HG02798 (cell line): Measurements from ENCODE around the gene RGS7BP.

Experiments used
- ATAC-seq: cut with Tn5 transposase; IDR thresholded peaks from one replicate; pipeline ENCODE4 v1.9.1; 2021; ENCODE audit warnings: mild to moderate bottlenecking; ENCODE audit not compliant: unreplicated experiment, poor library complexity

RGS7BP gene

DNA sequence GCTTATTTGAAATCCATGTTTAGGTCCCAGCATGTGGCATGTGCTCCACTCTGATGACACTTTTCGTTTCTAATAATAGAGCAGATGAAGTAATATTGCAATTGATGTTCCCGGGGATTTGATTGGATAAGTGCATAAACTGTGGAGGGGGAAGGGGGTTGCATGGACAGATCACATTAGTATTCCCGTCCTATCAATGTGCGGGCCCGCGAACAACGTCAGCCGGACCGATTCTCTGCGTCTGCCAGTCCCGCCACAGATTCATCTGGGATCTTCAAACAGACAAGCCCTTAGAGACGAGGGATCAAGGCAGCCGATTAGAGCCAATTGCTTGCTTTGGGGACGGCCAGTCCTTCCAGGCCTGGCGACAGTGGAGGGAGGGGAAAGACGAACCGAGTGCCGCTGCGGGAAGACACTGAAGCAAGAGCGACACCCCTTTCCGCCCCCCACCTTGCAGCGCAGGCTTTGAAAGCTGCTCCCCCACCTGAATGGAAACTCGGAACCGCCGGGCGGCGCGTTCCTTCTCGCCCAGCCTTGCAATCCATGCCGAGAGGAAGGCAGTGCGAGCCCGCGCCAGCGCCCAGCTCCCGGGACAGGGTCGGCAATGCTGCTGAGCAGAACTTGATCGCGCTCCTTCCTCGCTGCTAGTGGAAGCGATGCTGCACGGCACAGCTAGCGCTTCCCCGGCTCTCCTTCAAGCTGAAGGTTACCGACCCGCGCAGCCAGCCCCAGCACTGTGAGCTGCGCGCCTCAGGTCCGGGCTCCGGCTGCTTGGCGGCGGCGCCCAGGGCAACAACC, at the start of gene RGS7BP:
Gene RGS7BP (plus strand): TSS at position 247 of the 798 bp plus-strand sequence. CDS start 610 bp downstream, outside the sequence.
- peak; percentile 56 for ATAC-seq

DNA sequence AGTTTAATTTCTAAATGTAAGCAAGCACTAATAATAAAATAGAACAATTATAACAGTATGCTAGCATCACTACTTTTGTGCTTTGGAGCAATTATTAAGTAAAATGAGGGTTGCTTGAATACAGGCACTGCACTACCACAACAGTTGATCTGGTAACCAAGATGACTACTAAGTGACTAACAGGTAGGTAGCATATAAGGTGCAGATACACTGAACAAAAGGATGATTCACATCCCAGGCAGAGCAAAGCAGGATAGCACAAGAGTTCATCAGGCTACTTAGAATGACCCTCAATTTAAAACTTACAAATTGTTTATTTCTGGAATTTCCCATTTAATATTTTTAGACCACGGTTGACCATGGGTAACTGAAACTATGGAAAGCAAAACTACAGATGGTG, 48.0 kb upstream of the RGS7BP start:
- no peak for ATAC-seq

DNA sequence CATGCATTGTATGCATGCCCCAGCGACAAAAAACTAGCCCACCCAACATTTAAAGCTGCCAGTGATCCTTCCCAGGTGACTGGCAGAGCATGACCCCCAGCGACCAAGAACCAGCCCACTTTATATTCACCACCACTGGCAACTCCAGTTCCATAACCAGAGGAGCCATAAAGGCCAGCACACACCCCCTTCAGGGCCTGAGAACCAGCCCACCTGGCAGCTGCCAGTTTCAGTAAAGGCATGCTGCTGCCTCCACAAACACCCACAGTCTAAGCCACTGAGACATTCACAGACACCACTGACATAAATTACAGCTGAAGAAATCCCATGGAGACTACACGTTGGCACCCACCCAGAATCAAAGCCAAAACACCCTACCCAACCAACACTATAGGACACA, 46.9 kb upstream of the RGS7BP start:
- no peak for ATAC-seq

DNA sequence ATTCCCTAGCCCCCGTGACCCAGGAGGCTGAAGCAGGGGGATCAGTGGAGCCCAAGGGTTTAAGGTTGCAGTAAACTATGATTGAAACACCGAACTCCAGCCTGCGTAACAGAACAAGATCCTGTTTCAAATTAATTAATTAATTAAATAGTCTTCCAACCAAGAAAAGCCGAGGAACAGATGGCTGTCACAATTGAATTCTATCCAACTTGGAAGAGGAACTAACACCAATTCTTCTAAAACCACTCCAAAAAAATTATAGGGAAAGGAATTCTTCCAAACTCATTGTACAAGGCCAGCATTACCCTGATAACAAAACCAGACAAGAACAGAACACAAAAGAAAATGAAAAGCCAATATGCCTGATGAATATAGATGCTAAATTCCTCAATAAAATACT, 43.4 kb upstream of the RGS7BP start:
- no peak for ATAC-seq

DNA sequence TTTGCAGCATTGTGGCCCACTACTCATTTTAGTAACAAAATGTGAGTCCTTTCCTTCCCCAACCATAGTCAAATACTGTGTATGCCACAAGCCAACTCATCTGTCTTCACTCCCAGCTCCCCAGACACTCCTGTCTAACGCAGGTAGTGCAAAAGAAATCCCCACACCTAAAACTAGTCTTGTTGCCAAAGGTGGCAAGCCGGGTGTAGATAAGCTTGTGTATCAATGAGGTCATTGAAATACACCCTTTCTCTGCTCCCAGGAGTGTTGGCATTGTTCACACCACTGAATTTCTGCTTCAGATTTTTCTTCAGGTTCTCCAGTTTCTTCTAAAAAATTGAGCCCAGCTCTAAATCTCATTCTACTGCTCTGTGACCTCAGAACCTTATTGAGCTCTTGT, 19.7 kb upstream of the RGS7BP start:
- no peak for ATAC-seq

DNA sequence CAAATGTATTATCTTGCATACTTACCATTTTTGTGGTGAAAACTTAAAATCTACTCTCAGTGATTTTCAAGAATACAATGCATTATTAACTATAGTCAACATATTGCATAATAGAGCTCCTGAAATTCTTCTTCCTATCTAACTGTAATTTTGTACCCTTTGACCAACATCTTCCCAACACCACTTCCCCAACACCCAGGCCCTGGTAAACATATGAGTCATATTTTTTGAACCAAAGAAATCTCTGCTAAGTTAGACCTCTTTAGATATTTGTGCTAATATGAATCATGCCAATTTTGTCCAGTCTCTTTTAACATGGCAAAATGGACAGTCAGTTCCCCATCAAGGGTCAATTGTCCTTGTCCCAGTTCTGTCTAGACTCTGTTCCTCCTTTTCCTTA, 18.5 kb upstream of the RGS7BP start:
- no peak for ATAC-seq

DNA sequence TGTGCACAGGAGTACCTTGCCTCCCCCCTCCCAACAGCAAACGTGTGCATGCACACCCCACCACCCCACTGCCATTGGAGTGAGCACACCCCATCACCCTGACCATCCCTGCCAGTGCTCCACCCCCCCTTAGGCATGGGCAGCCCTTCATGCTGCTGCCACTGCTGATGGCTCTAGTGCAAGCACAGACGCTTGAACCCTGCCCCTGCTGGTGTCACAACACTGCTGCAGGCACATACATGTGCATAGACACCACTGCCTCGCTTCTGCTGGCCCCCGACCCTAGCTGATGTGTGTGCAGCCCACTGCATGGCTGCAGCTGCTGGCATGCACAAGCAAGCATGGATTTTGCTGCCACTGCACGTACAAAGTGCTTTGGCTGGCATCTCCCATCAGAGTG, 16.0 kb upstream of the RGS7BP start:
- ATAC-seq = no peak

DNA sequence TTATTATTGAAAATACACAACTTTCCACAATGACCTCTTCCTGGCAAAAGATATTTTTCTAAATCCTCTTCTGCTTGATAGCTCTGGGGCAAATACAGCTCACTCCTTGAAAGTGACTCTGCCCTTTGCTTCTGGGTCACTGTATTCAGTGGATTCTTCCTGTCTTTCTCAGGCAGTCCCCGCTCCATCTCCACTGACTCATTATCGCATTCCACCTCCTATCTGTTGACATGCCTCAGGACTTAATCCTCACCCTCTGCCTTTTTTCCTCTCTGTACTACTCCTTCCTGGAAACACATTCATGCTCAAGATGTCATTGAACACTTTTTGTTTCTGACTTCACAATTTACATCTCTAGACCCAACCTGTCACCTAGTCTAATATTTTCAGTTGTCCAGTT, 8.4 kb upstream of the RGS7BP start:
- ATAC-seq = no peak

DNA sequence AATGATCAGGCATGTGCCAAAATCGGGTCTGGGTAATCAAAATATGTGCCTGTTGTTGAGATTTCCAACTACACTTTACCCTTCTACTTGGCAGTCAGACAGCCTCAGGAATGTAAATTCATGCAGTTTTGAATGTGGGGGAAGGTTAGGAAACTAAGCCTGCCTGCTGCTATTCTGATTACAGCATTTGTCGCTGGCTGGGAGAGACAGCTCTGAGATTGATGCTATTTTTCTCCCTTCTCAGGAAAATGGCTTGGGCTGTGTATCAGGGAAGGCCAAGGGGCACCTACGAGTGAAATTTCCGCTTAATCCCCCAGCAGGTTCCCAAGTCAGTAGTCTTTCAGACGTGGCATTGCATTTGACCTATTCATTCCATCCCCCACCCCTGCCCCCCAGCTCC, 3.6 kb upstream of the RGS7BP start:
- ATAC-seq = no peak

DNA sequence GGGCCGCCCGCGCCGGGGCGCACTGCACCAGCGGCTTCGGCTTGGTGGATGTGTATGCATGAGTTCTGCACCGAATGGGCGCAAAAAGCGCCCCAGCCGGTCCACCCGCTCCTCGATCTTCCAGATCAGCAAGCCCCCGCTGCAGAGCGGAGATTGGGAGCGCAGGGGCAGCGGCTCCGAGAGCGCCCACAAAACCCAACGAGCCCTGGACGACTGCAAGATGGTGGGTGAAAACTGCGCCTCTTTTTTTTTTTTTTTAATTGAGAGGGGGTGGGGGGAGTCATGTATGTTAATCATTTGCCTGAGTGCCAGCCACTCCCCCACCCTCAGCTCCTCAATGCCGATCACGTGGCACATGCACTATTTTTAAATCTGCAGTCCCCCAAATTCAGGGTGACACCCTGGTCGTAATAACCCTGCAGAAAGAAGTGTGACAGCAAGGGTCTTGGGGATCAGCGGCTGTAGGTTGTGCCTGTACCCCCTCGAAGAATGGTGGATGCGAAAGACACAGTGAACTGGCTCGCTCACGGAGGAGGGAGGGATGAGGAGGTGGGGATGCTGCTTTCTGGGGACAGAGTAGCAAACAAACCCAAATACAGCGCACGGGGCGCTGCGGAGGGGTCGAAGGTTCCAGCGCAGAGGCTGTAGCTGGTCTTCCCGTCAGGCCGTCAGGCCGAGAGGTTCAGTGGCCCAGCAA, 900 bp downstream of the RGS7BP start:
- no peak for ATAC-seq

DNA sequence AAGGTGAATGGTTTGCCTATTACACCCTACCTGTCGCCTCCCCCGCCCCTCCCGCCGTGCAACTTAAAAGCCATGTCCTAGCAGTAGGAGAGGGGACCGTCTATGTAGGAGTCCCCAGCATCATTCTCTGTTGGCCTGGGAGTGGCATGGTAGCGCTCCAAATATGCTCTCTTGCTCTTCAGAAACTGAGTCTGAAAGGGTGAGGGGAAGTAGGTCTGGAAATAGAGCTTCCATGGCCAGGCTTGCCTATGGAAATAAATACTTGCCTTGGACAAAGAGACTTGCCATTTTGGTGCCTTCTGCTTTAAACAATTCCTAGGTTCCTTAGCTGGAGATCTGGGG, 1.4 kb downstream of the RGS7BP start:
- no peak for ATAC-seq

DNA sequence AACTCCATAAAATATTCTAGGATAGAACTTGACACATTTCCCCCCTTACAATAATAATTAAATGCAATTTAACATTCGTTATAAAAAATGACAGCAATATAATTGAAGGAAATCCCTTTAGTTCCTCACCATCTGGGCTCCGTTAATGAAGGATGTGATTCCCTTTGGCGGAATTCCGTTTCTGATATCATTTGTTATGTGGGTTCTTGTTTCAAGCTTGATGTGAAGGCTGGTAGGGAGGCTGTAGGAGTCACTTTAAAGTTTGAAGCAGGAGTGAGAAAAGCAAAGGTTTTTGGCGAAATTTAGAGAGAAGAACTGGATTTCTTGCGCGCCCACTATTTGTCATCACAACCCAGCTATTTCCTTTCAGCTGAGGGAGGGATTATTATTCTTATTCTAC, 4.0 kb downstream of the RGS7BP start:
- no peak for ATAC-seq

DNA sequence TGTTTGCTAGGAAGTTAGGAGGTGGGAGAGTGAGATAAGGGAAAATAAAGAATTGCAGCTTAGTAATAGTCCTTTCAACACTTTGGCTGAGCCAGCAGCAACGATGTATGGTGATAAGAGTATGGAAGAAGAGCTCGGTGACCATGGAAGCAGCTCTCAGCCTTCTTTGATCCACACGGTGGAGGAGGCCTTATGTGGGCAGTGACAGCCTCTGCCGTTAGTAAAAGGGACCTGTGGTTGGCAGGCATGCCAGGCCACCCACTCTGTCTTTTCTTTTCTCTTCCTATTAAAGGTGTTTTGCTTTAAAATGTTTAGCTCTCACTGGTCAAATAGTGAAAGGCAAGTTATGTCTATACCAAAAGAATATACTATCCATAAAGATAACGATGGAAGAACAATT, 7.7 kb downstream of the RGS7BP start:
- no peak for ATAC-seq

DNA sequence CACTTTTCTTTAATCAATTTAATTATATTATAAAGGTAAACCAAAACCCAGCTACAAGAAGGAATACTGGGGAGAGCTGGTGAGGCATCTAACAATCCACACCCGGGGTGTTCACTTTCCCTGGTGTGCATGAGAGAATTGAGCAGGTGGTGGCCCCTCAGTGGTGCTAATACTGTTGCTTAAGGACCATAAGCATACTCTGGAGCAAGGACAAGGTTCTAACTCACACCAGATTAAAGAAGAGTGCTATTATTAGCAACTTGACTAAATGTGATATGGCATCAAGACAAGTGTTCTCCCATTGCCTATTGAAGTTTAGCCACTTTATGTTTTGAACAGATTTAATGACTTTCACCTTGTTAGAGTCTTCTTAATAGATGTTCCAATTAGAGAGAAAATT, 8.8 kb downstream of the RGS7BP start:
- no peak for ATAC-seq

DNA sequence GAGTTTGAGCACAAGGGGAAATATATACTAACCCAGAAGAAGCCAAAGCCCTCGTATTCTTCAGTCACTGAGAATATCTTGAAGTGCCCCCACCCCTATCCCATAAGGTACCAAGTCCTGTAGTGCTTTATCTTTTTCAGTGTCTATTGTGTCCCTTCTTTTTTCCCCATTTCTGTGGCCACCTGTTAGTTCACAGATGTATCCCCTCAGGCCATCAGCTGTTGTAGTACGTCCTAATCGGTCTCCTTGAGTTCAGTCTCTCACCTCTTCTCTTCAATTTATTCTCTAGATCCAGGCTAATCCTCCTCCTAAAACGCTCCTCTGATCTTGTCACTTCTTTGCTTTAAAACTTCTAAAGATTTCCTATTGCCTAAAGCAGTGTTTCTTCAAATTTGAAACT, 10.4 kb downstream of the RGS7BP start:
- no peak for ATAC-seq

DNA sequence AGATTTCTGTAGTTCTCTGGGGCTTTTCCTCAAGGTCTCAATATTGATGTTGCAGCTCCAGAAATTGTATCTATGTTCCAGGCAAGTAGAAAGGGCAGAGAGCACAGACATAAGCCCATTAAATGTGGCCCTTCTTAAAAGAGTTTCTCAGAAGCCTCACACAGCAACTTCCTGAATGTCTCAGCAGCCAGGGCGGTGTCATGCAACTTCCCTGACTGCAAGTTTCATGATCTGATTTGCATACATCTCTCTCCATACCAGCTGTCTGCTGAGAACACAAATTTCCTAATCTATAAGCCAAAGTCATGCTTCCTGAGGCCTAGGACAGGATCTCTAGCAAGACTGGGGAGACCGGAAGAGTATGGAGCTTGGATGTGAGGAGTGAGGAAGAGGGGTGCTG, 13.0 kb downstream of the RGS7BP start:
- ATAC-seq = peak; percentile 85

DNA sequence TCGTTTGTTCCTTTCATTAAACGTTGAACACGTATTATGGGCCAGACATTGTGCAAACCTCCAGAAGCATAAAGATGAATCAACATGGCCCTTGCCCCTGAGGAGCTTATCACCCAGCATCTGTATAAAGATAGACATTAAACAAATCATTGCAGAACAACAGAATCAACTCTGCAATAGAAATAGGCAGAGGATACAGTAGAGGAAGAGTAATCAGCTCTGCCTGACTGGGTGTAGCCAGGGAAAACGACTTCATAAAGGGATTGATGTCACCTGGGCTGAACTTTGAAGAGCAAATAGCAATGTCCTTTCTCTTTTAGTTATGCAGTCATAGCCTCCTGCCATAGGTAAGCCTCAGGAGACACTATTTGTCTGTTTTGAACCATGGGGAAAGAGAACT, 13.4 kb downstream of the RGS7BP start:
- ATAC-seq = peak; percentile 13

DNA sequence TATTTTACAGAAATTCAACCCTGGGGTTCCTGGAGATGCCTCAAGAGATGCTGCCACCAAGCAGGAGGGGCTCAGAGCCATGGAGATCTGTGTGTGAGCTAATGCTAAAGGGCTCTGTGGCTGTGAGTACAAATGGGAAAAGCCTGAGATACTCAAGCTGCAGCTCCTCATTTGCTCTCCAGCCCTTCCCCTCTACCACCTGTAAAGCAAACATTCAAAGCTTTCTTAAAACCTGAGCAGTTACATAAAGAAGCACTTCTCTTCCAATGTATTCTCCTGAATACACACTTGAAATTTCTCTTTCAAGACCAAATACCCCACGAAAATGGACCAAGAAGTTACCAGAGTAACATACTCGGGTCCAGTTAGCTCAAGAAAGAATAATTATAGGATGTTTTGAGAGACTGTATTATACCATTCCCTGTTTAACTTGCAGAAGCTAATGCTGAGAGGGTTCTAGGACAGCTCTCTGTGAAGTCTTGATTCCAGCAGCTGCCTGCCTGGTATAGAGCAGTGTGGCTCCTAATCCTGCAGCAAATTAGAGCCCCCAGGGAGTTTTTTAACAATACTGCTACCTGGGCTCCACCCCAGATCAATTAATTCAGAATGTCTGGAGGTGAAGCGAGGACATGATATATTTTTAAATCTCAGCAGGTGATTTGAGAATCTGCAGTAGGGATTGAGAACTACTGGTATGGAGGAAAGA, 21.1 kb downstream of the RGS7BP start:
- ATAC-seq = no peak

DNA sequence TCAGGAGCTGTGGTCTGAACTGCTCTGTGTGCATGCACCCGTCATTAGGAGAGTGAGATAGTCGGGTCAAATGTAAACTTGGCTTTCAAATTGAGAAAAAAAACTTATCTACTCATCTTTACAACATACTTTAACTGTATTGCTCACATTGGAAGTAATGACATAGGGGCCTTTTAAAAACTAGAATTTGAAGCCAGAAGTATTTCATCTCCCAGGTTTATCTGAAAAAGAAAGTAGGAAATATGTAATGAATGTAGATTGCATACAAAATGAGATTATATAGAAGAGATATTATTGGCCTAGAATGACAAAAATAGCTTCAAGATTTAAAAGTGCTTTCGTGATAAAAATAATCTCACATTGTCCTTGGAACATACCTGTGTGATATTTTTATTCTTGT, 24.3 kb downstream of the RGS7BP start:
- no peak for ATAC-seq

DNA sequence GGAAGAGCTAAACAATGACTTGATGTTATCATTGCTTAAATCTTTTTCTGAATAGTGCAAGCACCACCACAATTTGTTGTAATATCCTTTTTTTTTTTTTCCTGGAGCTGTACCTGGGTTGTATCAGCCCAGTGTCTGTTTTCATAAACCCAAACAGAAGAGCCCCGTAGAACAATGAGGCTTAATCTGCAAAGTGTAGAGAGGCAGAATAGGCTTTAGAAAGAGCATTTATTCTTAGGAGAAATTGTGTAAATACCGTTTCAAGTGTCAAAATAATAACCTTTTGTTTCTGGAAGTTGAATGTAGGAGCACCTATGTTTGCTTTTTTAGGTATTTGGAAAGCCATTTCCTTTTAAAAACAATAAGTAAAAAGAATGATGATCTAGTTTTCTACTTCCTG, 26.4 kb downstream of the RGS7BP start:
- no peak for ATAC-seq

DNA sequence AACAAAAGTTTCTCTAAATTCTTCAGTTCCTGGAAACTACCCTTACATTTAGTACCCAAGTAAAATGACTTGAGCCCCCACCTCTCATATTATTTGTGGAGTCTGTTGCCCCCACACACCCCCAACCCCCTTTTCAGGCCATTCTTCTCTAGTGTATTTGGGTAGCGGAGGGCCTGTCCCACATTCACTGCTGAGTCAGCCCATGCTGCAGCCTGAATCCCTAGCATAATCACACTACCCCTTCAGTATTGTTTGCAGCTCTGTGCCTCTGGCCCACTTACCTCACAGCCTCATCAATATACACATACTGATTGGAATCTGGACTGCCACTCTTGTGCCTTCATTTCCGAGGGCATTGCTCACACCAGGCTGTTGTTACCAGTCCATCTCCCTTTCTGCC, 26.8 kb downstream of the RGS7BP start:
- no peak for ATAC-seq
